ENCODE results near the gene SRPX2.
A peak's percentile ranks its signal among the peaks of the same experiment; 100 is the strongest.

SRPX2 gene

GRCh38 chrX:100652266-100652665, 8.3 kb downstream of the SRPX2 start:
- no peak for DNase-seq

DNA sequence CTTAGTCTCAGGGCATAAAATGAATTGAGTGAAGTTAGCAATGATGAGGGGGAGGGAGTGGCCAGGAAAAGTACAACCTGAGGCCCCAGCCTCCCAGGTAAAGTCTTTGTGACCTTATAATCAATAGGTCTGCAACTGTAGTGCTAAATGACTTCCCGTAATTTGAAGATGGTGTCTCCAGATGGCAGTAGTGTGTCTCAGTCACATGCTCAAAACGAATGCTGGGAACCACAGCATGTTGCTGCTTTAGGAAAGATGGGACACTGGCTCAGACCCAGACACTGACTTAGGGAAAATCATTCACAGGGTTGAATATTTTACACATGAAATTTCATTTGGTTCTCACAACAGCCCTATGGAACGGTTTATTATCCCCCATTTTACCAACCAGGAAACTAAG, 10.3 kb downstream of the SRPX2 start:
- no peak for DNase-seq

- no peak for DNase-seq
These were observed 15.0 kb downstream of the SRPX2 start for GRCh38 chrX:100658941-100659381.

- DNase-seq = no peak
These were observed 15.6 kb downstream of the SRPX2 start for GRCh38 chrX:100659431-100660137.

DNA sequence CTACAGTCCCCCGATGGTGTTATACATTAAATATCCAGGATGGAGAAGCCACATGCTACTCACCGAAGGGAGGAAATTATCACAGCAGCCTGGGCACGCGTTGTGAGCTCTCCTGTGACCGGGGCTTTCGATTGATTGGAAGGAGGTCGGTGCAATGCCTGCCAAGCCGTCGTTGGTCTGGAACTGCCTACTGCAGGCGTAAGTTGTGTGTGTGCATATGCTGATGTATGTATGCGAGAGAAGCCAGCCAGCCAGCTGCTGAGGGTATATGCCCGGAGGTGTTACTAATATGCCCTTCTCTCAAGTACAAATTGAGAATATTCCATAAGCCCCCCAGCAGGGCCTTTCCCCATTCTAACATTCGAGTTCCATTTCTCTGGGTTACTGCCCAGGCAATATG, 18.2 kb downstream of the SRPX2 start:
- DNase-seq = no peak

- DNase-seq = no peak
These were observed 18.8 kb downstream of the SRPX2 start for GRCh38 chrX:100662796-100663195.

DNA sequence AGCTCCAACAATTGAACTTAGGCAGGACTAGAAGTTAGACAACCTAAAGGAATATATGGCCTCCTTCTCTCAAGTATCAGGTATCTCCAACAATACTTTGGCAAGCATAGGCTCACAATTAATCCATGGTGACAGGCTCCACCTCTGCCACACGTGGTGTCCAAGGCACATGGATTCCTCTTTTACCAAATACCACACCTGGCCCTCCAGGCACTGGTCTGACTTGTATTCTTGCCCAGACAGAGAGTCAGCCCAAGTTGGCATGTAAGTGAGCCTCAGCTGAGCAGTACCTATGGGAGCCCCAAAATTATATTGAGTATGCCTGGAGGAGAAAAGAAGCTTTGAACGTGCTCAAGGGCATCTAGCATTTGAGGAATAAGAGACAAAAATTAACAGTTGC, 19.6 kb downstream of the SRPX2 start:
- no peak for DNase-seq

GRCh38 chrX:100672966-100673365, 29.0 kb downstream of the SRPX2 start:
- DNase-seq = no peak

- DNase-seq = no peak
These were observed 29.5 kb downstream of the SRPX2 start for GRCh38 chrX:100673397-100673953.

DNA sequence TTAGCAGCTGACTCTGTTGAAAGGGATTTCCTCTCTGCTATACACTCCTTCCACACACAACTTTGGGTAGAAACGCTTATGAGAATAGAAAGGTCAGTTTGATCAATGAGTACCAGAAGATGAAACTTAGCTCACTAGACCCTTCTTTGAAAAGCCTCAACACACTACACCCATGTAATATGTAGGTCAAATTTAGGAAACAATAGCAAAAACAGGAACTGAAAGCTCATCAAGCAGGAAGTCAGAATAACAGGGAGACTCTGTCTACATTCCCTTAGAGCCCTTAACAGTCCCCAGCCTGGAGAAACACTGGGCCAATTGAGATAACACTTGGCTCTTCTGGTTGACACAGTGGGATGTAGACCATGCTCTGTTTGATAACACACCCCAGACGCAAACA, 30.7 kb downstream of the SRPX2 start:
- no peak for DNase-seq

- DNase-seq = no peak
These were observed 33.7 kb downstream of the SRPX2 start for GRCh38 chrX:100677611-100678181.

- no peak for DNase-seq
These were observed 36.8 kb downstream of the SRPX2 start for GRCh38 chrX:100680756-100681155.

DNA sequence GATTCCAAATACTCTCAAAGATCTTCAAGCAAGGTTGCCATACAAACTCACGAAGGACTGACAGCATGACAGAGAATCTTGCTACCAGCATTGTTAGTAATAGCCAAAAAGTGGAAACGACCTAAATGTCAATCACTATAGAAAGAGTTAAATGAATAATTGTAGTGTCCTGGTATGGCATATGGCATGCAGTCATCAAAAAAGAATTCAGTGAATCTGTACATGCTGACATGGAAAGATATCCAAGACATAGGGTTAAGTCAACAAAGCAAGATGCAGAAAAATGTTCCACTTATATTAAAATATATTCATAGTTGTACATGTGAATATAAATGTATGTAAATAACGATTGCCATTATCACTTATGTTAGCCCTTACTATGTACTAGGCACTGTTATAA, 37.6 kb downstream of the SRPX2 start:
- DNase-seq = no peak

GRCh38 chrX:100682939-100683338, 38.9 kb downstream of the SRPX2 start:
- no peak for DNase-seq

GRCh38 chrX:100685284-100685996, 41.4 kb downstream of the SRPX2 start:
- peak; percentile 55 for DNase-seq

GRCh38 chrX:100685997-100686305, 42.0 kb downstream of the SRPX2 start:
- no peak for DNase-seq

DNA sequence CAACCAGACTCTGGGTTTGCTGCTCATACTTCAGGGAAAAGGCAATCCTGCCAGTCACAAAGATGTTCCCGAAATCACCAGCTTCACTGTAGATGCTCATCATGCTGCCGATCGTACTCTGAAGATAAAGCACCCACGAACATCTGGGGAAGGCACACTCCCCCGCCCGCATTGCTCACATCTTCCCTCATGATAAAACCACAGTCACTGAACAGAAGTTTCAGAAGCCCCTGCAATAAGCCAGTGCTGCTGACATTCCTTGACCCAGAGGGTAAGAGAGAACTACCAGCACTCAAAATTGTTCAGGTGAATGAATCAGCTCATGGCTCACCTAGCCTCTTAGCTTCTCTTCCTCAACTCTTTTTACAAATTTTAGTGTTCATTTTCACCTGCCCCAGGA, 43.1 kb downstream of the SRPX2 start:
- DNase-seq = peak; percentile 8

DNA sequence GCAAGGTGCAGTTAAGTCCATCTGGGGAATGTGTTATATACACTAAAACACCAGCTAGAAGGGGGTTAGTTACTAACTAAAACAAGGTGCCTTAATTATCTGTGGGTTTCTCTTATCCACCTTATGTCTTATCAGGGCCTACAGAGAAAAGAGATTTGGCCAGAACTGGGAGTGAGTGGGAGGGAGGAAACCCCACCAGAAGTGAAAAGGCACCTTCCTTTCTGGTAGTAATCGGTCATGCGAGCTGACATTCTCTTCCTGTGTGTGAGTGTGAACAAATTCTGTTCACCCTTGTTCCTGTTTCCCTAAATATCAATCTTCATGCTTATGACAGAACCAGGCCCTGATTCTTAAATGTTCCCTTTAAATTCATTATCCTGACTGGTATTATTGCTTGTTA, 43.5 kb downstream of the SRPX2 start:
- DNase-seq = peak; percentile 46

DNA sequence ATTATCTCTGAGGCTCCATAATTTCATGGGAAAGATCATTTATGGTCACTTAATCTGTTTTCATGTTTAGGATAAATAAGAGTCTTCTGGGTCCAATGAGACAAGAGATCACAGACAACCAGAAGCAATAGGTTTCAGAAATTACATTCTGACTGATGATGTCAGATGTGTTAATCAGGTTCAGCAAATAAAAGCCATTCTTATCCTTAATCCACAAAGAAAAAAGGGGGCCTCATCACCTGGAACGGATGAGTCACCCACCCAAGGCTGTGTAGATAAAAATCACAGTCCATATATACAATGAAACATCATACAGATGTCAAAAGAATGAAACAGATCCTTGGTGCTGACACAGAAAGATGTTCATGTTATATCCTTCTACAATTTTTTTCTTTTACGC, 51.3 kb downstream of the SRPX2 start:
- DNase-seq = no peak

- no peak for DNase-seq
These were observed 52.0 kb downstream of the SRPX2 start for GRCh38 chrX:100695991-100696390.

- no peak for DNase-seq
These were observed 52.8 kb downstream of the SRPX2 start for GRCh38 chrX:100696699-100697351.

DNA sequence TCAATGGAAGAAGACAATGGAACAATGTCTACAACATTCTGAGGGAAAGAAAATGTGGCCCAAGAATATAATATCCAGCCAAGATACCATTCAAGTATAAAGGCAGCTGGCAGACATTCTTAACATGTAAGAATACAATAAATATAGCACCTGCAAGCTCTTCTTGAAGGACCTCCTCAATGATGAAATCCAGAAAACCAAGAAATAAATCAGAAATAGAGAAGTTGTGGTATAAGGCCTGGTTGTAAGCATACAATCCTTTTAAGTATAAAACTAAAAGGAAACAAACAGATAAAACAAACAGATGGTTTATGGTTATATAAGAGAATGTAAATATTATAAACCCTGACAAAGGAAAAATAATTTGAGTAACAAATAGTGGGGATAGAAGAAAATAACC, 54.6 kb downstream of the SRPX2 start:
- no peak for DNase-seq

- no peak for DNase-seq
These were observed 56.8 kb downstream of the SRPX2 start for GRCh38 chrX:100700809-100701208.
